RWPE1 (cell line): ENCODE results near the gene TOMM40L.

ENCODE experiments used
- CTCF ChIA-PET: fragments of 350-600 bp; sonication (Branson Sonifier 250); formaldehyde crosslinking; extraction: SDS; loops from one replicate; lab custom pipeline; 2021; lab: Yijun Ruan, JAX
- POLR2A ChIA-PET: fragments of 400-600 bp; formaldehyde crosslinking; extraction: SDS; loops from one replicate; lab custom pipeline; 2020; ENCODE audit warnings: antibody characterized with exemption; ENCODE audit not compliant: low non-redundant PET; lab: Yijun Ruan, JAX
- DNase-seq: peaks from one replicate; pipeline ENCODE4 v3.0.0; 2012; ENCODE audit warnings: low spot score
- H3K27ac ChIP-seq: fragments of 450-650 bp; 2 replicates; pipeline ENCODE4 v1.5.1; 2017
- TF ChIP-seq, protein P1 (sequence below): fragments of 450-650 bp; conservative IDR thresholded peaks from 2 replicates; pipeline ENCODE4 v1.5.1; 2017; ENCODE audit warnings: low read depth, mild to moderate bottlenecking

Gene TOMM40L

DNA sequence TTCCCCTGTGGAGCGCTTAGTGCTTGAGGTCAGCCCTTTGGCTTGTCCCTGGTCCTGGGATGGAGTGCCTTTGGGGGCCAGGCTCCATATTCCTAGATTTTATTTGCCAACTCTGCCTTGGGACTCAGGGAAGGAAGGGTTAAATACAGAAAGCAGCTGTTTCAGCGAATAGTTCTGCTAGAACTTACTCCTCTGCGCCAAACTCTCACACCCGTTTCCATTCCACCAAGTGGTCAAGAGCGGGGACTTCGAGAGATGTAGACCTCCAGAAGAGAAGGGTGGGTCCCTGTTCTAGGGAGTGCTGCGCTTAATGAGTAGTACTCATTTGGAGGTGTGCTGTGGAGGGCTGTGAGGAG, 704 bp upstream of the TOMM40L start:
- H3K27ac ChIP-seq: peak overlapping the region; percentile 69
- TF ChIP-seq, protein P1, sequence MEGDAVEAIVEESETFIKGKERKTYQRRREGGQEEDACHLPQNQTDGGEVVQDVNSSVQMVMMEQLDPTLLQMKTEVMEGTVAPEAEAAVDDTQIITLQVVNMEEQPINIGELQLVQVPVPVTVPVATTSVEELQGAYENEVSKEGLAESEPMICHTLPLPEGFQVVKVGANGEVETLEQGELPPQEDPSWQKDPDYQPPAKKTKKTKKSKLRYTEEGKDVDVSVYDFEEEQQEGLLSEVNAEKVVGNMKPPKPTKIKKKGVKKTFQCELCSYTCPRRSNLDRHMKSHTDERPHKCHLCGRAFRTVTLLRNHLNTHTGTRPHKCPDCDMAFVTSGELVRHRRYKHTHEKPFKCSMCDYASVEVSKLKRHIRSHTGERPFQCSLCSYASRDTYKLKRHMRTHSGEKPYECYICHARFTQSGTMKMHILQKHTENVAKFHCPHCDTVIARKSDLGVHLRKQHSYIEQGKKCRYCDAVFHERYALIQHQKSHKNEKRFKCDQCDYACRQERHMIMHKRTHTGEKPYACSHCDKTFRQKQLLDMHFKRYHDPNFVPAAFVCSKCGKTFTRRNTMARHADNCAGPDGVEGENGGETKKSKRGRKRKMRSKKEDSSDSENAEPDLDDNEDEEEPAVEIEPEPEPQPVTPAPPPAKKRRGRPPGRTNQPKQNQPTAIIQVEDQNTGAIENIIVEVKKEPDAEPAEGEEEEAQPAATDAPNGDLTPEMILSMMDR: no peak
- CTCF ChIA-PET: interaction anchor here (0.5 to 4.9 kb wide), 7 partner anchors 15 to 157 kb away, joined by 3 to 24 read pairs (median 4); partner anchors contain the start of genes CFAP126 and NDUFS2
- POLR2A ChIA-PET: interaction anchor here (0.7 to 0.8 kb wide), 2 partner anchors 22 to 157 kb away, joined by 3 to 4 read pairs; no protein-coding TSS in a partner anchor
- no peak for DNase-seq

DNA sequence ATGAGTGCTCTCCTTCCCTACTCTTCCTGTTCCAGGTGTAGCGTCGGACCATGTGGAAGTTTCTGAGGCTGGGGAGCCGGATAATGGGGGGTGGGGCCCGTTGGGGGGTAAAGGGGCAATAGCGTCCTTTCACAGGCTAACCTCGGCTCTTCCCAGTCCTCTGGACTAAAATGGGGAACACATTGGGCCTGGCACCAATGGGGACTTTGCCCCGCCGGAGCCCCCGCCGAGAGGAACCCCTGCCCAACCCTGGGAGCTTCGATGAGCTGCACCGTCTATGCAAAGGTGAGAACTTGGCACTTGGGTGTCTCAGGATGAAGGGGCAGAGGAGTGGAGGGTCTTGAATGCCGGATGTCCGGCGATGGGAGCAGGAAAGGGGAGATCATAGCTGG, 456 bp downstream of the TOMM40L start:
- TF ChIP-seq, protein P1: no peak
- CTCF ChIA-PET: interaction anchor here (0.7 to 4.9 kb wide), 6 partner anchors 21 to 156 kb away, joined by 3 to 24 read pairs (median 5); partner anchors contain the start of gene SDHC
- peak overlapping the region; percentile 69 for H3K27ac ChIP-seq
- no peak for DNase-seq
- POLR2A ChIA-PET: no interaction called here

DNA sequence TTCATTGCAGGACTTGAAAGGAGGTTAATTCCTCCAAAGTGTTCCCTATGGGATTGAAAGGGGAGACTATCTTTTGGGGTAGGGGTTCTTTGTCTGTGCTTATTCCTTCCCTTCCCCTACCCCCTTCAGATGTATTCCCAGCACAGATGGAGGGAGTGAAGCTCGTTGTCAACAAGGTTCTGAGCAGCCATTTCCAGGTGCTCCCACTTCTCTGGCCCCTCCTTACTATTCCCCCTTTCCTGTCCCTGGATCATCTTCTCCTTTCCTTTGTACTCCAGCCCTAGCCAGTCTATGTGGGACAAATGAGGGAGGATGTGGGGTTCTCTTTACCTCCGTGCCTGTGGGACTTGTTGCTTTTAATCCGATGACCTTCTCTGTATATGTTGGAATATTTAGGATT, 899 bp downstream of the TOMM40L start:
- peak overlapping the region; percentile 69 for H3K27ac ChIP-seq
- POLR2A ChIA-PET: no interaction called here
- TF ChIP-seq, protein P1: no peak
- DNase-seq: peak; percentile 12
- CTCF ChIA-PET: interaction anchor here (0.6 to 4.9 kb wide), 6 partner anchors 40 to 155 kb away, joined by 3 to 24 read pairs (median 6); partner anchors contain the start of gene SDHC

DNA sequence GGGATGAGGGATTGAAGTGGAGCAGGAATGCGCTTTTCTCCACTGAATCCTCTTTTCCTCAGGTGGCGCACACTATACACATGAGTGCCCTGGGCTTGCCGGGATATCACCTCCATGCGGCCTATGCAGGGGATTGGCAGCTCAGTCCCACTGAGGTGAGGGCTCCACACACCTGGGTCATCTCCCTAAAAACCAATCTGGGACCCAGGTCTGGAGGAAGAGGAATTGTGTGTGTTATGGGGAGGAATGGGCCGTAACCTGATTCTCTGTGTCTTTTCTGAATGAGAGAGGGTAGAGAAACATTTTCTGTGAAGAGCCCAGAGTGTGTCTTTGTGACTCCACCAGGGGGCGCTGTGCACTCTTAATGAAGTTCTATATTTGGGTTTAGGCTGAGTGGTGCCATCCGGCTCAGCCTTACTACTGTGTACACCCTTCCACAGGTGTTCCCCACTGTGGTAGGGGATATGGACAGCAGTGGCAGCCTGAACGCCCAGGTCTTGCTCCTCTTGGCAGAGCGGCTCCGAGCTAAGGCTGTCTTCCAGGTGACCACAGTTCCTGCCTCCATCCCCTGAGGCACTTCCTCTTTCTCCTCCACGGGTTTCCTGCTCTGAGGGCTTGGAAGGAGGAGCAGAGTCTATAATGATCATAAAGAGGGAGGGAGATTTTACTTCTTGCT, 1.5 kb downstream of the TOMM40L start:
- peak; percentile 67 for DNase-seq
- ChIA-PET CTCF (interaction anchor here (0.6 to 4.9 kb wide), 9 partner anchors 9 to 155 kb away, joined by 3 to 24 read pairs (median 4); partner anchors contain the start of gene SDHC), POLR2A (no interaction called here)
- TF ChIP-seq, protein P1: peak; percentile 84
- H3K27ac ChIP-seq: peak overlapping the region; percentile 69

DNA sequence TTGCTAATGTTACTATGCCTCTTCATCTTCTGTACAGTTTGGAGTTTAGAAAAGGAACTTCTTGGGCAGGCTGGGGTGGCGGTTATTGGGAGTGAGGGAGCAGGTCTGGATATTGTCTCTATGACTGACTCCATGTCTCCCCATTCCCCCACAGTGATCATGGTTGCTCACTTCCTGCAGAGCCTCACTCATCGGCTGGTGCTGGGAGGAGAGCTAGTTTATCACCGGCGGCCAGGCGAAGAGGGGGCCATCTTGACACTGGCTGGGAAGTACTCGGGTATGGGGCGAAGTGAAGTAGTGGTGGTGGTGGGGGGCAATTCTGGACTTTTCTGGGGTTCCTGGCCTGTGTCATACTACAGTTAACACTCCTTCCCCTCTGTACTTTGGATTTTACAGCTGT, 2.2 kb downstream of the TOMM40L start:
- H3K27ac ChIP-seq: peak overlapping the region; percentile 69

DNA sequence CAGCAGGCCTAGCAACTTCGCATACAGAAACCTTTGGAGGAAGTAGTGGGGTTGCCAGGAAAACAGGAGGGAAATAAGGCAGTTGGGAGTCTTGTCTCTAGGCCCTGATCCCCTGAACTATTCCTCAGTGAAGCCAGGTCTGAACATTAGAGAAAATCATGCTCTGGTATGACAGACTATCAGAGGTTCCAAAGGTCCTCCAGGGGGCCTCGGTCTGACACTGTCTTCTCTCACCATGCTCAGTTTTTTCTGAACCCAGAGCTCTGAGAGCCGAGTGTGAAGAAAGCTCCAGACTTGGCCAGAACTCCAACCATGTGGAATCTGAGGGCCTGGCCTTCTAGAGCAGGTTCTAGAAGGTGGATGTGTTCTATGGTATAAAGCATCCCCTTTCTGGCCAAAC, 4.0 kb downstream of the TOMM40L start:
- CTCF ChIA-PET: interaction anchor here (0.6 to 4.9 kb wide), 4 partner anchors 36 to 152 kb away, joined by 3 to 23 read pairs (median 6); no protein-coding TSS in a partner anchor
- no peak overlapping the region for H3K27ac ChIP-seq
- TF ChIP-seq, protein P1: no peak
- POLR2A ChIA-PET: no interaction called here
- DNase-seq: no peak

More for the DNA sequence above, 2.2 kb downstream of the TOMM40L start:
- ChIA-PET CTCF (interaction anchor here (0.6 to 4.9 kb wide), 5 partner anchors 8 to 154 kb away, joined by 4 to 24 read pairs (median 4); no protein-coding TSS in a partner anchor), POLR2A (no interaction called here)
- no peak for DNase-seq
- TF ChIP-seq, protein P1: no peak
